C4-2B (cell line): ENCODE data around the gene ATXN3.

Experiments
- CTCF ChIP-seq: fragments of 450-650 bp; conservative IDR thresholded peaks from 2 replicates; pipeline ENCODE4 v1.5.1; 2017; ENCODE audit warnings: mild to moderate bottlenecking
- ZFX ChIP-seq: fragments of 450-650 bp; IDR thresholded peaks from 2 replicates; pipeline ENCODE4 v1.6.1; 2017

GRCh38 chr14:92144708-92145107 is 38.3 kb upstream of the ATXN3 start:
- TF ChIP-seq ZFX (no peak), CTCF (no peak)
